ENCODE measurements around the gene ATF3.

ATF3 gene

GRCh38 chr1:212575333-212575732 lies 33.2 kb upstream of the ATF3 start:
- no peaks in the 10 kb centered on the region for H3K27me3 ChIP-seq (ENCODE audit: control insufficient read depth in 1 of 2, insufficient read depth in 2 of 2, low read length in 2 of 2)
- H3K4me3 ChIP-seq (ENCODE audit: low read depth in 1 of 2, low read length in 2 of 2), result no peak overlapping the region
- no peaks in the 10 kb centered on the region for H3K9me3 ChIP-seq (ENCODE audit: low read length)
- H3K27ac ChIP-seq (ENCODE audit: low read depth, low read length), result no peak overlapping the region
- no peak overlapping the region for H3K9ac ChIP-seq (ENCODE audit: low read length)
- H3K36me3 ChIP-seq (ENCODE audit: insufficient read depth, low read length), result no peaks in the 10 kb centered on the region
- no peaks in the 10 kb centered on the region for H3K4me1 ChIP-seq (ENCODE audit: insufficient read depth, low read length)

DNA sequence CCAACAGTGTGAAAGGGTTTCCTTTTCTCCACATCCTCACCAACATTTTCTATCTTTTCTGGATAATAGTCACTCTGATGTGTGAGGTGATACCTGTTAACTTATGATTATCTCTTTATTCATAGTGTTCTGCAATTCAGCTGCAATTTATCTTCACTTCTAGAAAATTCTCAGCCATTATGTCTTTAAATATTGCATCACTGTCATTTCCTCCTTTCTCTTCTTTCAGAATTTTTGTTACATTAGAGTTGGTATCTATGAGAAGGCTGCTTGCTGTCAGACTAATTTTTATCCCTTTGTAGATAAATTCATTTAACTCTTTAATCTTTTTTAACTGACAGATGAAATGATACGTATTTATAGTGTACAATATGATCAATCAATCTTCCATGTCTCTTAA lies 30.5 kb upstream of the ATF3 start:
- H3K27me3 ChIP-seq (ENCODE audit: control insufficient read depth in 1 of 2, insufficient read depth in 2 of 2, low read length in 2 of 2), result no peaks in the 10 kb centered on the region
- H3K4me3 ChIP-seq (ENCODE audit: low read depth in 1 of 2, low read length in 2 of 2), result no peak overlapping the region
- H3K36me3 ChIP-seq (ENCODE audit: insufficient read depth, low read length), result no peaks in the 10 kb centered on the region
- no peaks in the 10 kb centered on the region for H3K9me3 ChIP-seq (ENCODE audit: low read length)
- no peak overlapping the region for H3K9ac ChIP-seq (ENCODE audit: low read length)
- H3K27ac ChIP-seq (ENCODE audit: low read depth, low read length), result no peak overlapping the region
- H3K4me1 ChIP-seq (ENCODE audit: insufficient read depth, low read length), result no peaks in the 10 kb centered on the region

DNA sequence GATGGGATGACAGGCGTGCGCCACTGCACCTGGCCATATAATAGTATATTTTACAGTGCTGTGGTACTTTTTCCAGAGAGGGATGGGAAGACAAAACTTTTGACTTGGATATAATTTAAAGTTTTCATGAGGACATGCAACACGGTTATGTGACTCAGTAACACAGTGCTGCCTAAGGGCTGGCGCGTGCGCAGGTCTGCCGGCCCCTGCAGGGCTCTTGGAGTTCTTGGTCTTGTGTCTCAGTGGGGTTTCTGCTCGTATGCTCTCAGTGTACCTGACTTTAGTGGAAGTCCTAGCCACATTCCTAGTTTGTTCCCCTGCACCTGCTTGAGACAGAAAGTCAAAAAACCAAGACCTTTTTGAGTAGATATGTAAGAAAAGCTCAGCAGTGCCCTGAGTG lies 27.5 kb upstream of the ATF3 start:
- H3K36me3 ChIP-seq (ENCODE audit: insufficient read depth, low read length), result no peaks in the 10 kb centered on the region
- no peak overlapping the region for H3K9ac ChIP-seq (ENCODE audit: low read length)
- H3K4me1 ChIP-seq (ENCODE audit: insufficient read depth, low read length), result no peaks in the 10 kb centered on the region
- peaks cover 0 to 2% of the 10 kb centered on the region in 2 donors for H3K27me3 ChIP-seq (ENCODE audit: control insufficient read depth in 1 of 2, insufficient read depth in 2 of 2, low read length in 2 of 2)
- no peak overlapping the region for H3K4me3 ChIP-seq (ENCODE audit: low read depth in 1 of 2, low read length in 2 of 2)
- no peaks in the 10 kb centered on the region for H3K9me3 ChIP-seq (ENCODE audit: low read length)
- no peak overlapping the region for H3K27ac ChIP-seq (ENCODE audit: low read depth, low read length)

- no peaks in the 10 kb centered on the region for H3K36me3 ChIP-seq (ENCODE audit: insufficient read depth, low read length)
- no peak overlapping the region for H3K4me3 ChIP-seq (ENCODE audit: low read depth in 1 of 2, low read length in 2 of 2)
- H3K9me3 ChIP-seq (ENCODE audit: low read length), result no peaks in the 10 kb centered on the region
- peaks cover 0 to 12% of the 10 kb centered on the region in 2 donors for H3K27me3 ChIP-seq (ENCODE audit: control insufficient read depth in 1 of 2, insufficient read depth in 2 of 2, low read length in 2 of 2)
- H3K4me1 ChIP-seq (ENCODE audit: insufficient read depth, low read length), result no peaks in the 10 kb centered on the region
- H3K9ac ChIP-seq (ENCODE audit: low read length), result no peak overlapping the region
- H3K27ac ChIP-seq (ENCODE audit: low read depth, low read length), result no peak overlapping the region
Measured at GRCh38 chr1:212582291-212582690, 26.3 kb upstream of the ATF3 start.

DNA sequence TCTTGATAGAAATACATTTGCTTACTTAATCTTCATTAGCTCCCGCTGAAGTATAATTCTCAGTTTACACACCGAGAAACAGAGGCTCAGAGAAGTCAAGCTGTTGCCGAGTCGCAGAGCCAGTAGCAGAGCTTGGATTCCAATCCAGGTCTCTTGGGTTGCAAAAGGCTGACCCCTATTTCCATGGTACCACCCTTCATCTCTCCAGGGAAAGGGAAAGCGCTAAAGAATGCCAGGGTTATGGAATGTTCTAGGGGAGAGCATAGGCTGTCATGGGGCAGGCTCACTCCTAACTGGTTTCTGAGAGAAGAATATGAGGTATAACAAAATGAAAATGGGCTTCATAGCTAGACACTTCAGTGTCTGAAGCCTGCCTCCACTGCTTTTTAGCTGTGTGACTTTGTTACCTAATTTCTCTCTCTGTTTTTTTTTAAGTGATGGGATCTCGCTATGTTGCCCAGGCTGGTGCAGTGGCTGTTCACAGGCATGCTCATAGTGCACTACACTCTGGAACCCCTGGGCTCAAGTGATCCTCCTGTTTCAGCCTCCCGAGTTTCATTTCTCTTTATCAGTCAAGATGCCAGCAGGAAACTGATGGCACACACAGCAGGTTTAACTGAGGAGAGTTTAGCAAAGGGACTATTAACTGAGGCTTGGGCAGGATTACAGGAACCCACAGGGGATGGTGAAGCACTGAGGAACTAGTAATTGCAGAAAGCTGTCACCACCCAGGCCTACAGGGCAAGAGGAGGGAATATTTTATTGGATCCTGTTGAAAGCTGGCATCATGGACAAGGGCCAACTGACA lies 25.5 kb upstream of the ATF3 start:
- Histone ChIP-seq H3K9ac (ENCODE audit: low read length) (no peak overlapping the region), H3K27ac (ENCODE audit: low read depth, low read length) (no peak overlapping the region), H3K4me1 (ENCODE audit: insufficient read depth, low read length) (no peaks in the 10 kb centered on the region), H3K9me3 (ENCODE audit: low read length) (no peaks in the 10 kb centered on the region), H3K27me3 (ENCODE audit: control insufficient read depth in 1 of 2, insufficient read depth in 2 of 2, low read length in 2 of 2) (peaks cover 0 to 17% of the 10 kb centered on the region in 2 donors), H3K36me3 (ENCODE audit: insufficient read depth, low read length) (no peaks in the 10 kb centered on the region), H3K4me3 (ENCODE audit: low read depth in 1 of 2, low read length in 2 of 2) (no peak overlapping the region)

- Histone ChIP-seq H3K9ac (ENCODE audit: low read length) (no peak overlapping the region), H3K4me3 (ENCODE audit: low read depth in 1 of 2, low read length in 2 of 2) (no peak overlapping the region), H3K27ac (ENCODE audit: low read depth, low read length) (no peak overlapping the region), H3K4me1 (ENCODE audit: insufficient read depth, low read length) (no peaks in the 10 kb centered on the region), H3K9me3 (ENCODE audit: low read length) (no peaks in the 10 kb centered on the region), H3K36me3 (ENCODE audit: insufficient read depth, low read length) (no peaks in the 10 kb centered on the region), H3K27me3 (ENCODE audit: control insufficient read depth in 1 of 2, insufficient read depth in 2 of 2, low read length in 2 of 2) (peaks cover 0 to 17% of the 10 kb centered on the region in 2 donors)
Measured at GRCh38 chr1:212583643-212584042, 24.9 kb upstream of the ATF3 start.

DNA sequence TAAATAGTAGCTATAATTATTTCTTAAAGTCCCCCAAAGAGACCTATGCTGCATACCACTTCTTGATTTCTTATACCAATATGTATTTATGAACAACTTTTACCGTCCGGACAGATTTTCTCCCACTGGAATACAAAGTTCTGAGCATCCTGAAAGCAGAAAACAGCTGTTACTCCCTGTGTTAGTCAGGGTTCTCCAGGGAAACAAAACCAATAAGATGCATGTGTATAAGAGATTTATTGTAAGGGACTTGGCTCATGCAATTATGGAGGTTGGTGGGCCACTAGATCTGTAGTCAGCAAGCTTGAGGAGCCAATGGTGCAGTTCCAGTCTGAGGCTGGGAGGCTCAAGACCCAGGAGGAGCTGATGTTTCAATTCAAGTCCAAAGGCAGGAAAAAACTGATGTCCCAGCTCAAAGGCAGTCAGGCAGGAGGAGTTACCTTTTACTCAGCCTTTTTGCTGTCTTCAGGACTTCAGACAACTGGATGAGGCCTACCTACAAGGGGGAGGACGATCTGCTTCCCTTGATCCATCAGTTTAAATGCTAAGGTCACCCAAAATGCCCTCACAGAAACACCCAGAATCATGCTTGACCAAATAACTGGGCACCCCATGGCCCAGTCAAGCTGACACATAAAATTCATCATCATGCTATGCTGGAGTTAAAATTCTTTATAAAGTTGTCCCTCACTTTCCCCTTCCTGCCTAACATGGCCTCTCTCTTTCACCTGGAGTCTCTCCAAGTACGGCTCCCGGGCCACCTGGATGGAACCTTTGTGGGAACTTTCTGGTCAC lies 24.3 kb upstream of the ATF3 start:
- Histone ChIP-seq H3K4me3 (ENCODE audit: low read depth in 1 of 2, low read length in 2 of 2) (no peak overlapping the region), H3K36me3 (ENCODE audit: insufficient read depth, low read length) (no peaks in the 10 kb centered on the region), H3K27me3 (ENCODE audit: control insufficient read depth in 1 of 2, insufficient read depth in 2 of 2, low read length in 2 of 2) (peaks cover 0 to 17% of the 10 kb centered on the region in 2 donors), H3K9me3 (ENCODE audit: low read length) (no peaks in the 10 kb centered on the region), H3K4me1 (ENCODE audit: insufficient read depth, low read length) (no peaks in the 10 kb centered on the region), H3K9ac (ENCODE audit: low read length) (no peak overlapping the region), H3K27ac (ENCODE audit: low read depth, low read length) (no peak overlapping the region)

GRCh38 chr1:212585210-212585609 lies 23.4 kb upstream of the ATF3 start:
- Histone ChIP-seq H3K9ac (ENCODE audit: low read length) (no peak overlapping the region), H3K27me3 (ENCODE audit: control insufficient read depth in 1 of 2, insufficient read depth in 2 of 2, low read length in 2 of 2) (peaks cover 0 to 17% of the 10 kb centered on the region in 2 donors), H3K9me3 (ENCODE audit: low read length) (no peaks in the 10 kb centered on the region), H3K27ac (ENCODE audit: low read depth, low read length) (no peak overlapping the region), H3K4me3 (ENCODE audit: low read depth in 1 of 2, low read length in 2 of 2) (no peak overlapping the region), H3K4me1 (ENCODE audit: insufficient read depth, low read length) (no peaks in the 10 kb centered on the region), H3K36me3 (ENCODE audit: insufficient read depth, low read length) (no peaks in the 10 kb centered on the region)

GRCh38 chr1:212586206-212587015 lies 22.1 kb upstream of the ATF3 start:
- no peaks in the 10 kb centered on the region for H3K36me3 ChIP-seq (ENCODE audit: insufficient read depth, low read length)
- H3K4me3 ChIP-seq (ENCODE audit: low read depth in 1 of 2, low read length in 2 of 2), result no peak overlapping the region
- H3K9ac ChIP-seq (ENCODE audit: low read length), result no peak overlapping the region
- H3K9me3 ChIP-seq (ENCODE audit: low read length), result no peaks in the 10 kb centered on the region
- no peak overlapping the region for H3K27ac ChIP-seq (ENCODE audit: low read depth, low read length)
- no peaks in the 10 kb centered on the region for H3K4me1 ChIP-seq (ENCODE audit: insufficient read depth, low read length)
- H3K27me3 ChIP-seq (ENCODE audit: control insufficient read depth in 1 of 2, insufficient read depth in 2 of 2, low read length in 2 of 2), result peaks cover 0 to 17% of the 10 kb centered on the region in 2 donors

DNA sequence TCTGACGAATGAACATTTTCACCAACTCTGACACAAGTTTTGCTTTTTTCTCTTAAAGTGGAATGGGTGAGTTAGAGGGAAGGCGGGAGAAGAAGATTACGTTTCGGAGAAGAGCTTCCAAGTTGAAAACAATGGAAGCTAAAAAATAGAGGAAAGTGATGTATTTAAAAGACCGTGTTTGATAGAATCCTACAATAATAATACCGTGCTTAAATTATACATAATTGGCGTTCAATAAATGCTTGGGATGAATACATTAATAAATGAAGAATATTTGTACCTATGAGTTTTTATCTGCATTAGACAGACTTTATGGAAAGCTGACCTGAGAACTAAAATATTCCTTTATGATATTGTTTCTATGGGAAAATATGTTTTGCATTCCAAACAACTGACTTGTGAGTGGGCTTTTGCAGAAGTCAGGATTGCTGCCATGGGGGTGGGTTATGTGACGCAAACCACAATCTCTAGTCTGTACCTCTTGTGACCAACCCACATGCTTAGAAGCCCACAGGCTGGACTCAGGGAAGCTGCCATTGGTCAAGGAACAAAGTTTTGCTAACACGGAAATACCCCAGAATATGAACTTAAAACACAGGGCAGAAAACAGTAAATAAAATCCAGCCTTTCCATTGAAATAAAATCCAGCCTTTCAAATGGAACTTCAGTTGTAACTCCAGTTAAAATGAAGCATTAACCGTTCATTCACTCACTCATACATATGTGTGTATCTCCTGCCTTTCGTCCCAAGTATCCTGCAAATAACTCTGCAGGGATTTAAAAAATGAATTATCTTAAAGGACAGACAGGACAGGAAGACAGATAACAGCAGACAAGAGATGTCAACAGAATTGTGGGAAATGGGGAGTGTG lies 21.3 kb upstream of the ATF3 start:
- Histone ChIP-seq H3K4me1 (ENCODE audit: insufficient read depth, low read length) (no peaks in the 10 kb centered on the region), H3K9ac (ENCODE audit: low read length) (no peak overlapping the region), H3K27me3 (ENCODE audit: control insufficient read depth in 1 of 2, insufficient read depth in 2 of 2, low read length in 2 of 2) (peaks cover 0 to 17% of the 10 kb centered on the region in 2 donors), H3K9me3 (ENCODE audit: low read length) (no peaks in the 10 kb centered on the region), H3K36me3 (ENCODE audit: insufficient read depth, low read length) (no peaks in the 10 kb centered on the region), H3K4me3 (ENCODE audit: low read depth in 1 of 2, low read length in 2 of 2) (no peak overlapping the region), H3K27ac (ENCODE audit: low read depth, low read length) (no peak overlapping the region)

Data from muscle layer of colon (tissue), 2 donors.